DND-41 (cell line): Measurements from ENCODE around the gene EEF1G.

Experiments
- EZH2 ChIP-seq: IDR thresholded peaks from 3 replicates; pipeline ENCODE4 v1.6.1; 2012; ENCODE audit warnings: borderline replicate concordance, low read depth, mild to moderate bottlenecking, moderate library complexity, low read length, inconsistent platforms; ENCODE audit not compliant: severe bottlenecking
- TF ChIP-seq, protein P1 (sequence below): IDR thresholded peaks from 2 replicates; pipeline ENCODE4 v1.5.1; 2012; ENCODE audit warnings: borderline replicate concordance, low read length, moderate library complexity, mild to moderate bottlenecking; ENCODE audit not compliant: poor library complexity, severe bottlenecking; ENCODE audit errors: extremely low read depth

GRCh38 chr11:62593434-62594044 is 19.8 kb upstream of the EEF1G start:
- TF ChIP-seq, protein P1, sequence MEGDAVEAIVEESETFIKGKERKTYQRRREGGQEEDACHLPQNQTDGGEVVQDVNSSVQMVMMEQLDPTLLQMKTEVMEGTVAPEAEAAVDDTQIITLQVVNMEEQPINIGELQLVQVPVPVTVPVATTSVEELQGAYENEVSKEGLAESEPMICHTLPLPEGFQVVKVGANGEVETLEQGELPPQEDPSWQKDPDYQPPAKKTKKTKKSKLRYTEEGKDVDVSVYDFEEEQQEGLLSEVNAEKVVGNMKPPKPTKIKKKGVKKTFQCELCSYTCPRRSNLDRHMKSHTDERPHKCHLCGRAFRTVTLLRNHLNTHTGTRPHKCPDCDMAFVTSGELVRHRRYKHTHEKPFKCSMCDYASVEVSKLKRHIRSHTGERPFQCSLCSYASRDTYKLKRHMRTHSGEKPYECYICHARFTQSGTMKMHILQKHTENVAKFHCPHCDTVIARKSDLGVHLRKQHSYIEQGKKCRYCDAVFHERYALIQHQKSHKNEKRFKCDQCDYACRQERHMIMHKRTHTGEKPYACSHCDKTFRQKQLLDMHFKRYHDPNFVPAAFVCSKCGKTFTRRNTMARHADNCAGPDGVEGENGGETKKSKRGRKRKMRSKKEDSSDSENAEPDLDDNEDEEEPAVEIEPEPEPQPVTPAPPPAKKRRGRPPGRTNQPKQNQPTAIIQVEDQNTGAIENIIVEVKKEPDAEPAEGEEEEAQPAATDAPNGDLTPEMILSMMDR, result peak; percentile 90
- no peak for TF ChIP-seq EZH2
